ENCODE measurements around the gene GID8. TPM values are rescaled to one million over a fixed set of nuclear protein-coding genes. Genes with fewer than 3 reads are reported as not detected.
A peak's percentile ranks its signal among the peaks of the same experiment; 100 is the strongest.

GID8 gene
- total and polyA plus RNA-seq, 2 of the 13 experiments (the other 11 are each of a cell fraction or from before 2014, with no cell fraction given), result 39.6 to 59.8 TPM

GRCh38 chr20:62900052-62900691 is 37.8 kb upstream of the GID8 start (continued):
- TF ChIP-seq ZNF414 (CRISPR knock-in tag; IDR thresholded peaks at IDR 0.05) (peak; percentile 83; the same call in 1 of the 2 replicates), ZNF296 (CRISPR knock-in tag; conservative IDR thresholded peaks at IDR 0.05) (no peak; the same call in 1 of the 2 replicates), ZNF883 (CRISPR knock-in tag; IDR thresholded peaks at IDR 0.05; ENCODE audit: not compliant biosample characterization) (no peak), BRD4 (CRISPR knock-in tag; IDR thresholded peaks at IDR 0.05) (peak; percentile 61; the same call in 1 of the 2 replicates), ATM (IDR thresholded peaks at IDR 0.05; ENCODE audit: borderline replicate concordance) (no peak), THRA (CRISPR knock-in tag; IDR thresholded peaks at IDR 0.05; ENCODE audit: borderline replicate concordance) (peak; percentile 82), MEIS1 (CRISPR knock-in tag; IDR thresholded peaks at IDR 0.05; ENCODE audit: borderline replicate concordance) (no peak), CSRNP2 (CRISPR knock-in tag; conservative IDR thresholded peaks at IDR 0.05; ENCODE audit: low read depth) (no peak), ZNF335 (CRISPR knock-in tag; IDR thresholded peaks at IDR 0.05) (no peak), RBFOX2 (IDR thresholded peaks at IDR 0.05; ENCODE audit: low read depth, low read length) (no peak), MTF2 (CRISPR knock-in tag; IDR thresholded peaks at IDR 0.05; ENCODE audit: borderline replicate concordance) (0 out of 2 replicates have a peak, but pooled peaks have one; percentile 12), NFE2L1 (CRISPR knock-in tag; IDR thresholded peaks at IDR 0.05; ENCODE audit: borderline replicate concordance) (no peak), KLF15 (CRISPR knock-in tag; IDR thresholded peaks at IDR 0.05; ENCODE audit: borderline replicate concordance) (peak; percentile 92), TCF12 (IDR thresholded peaks at IDR 0.05) (no peak), TCF12 (CRISPR knock-in tag; IDR thresholded peaks at IDR 0.05) (peak; percentile 58; the same call in 1 of the 2 replicates), ZNF18 (CRISPR knock-in tag; IDR thresholded peaks at IDR 0.05; ENCODE audit: insufficient replicate concordance) (peak; percentile 22), E2F2 (CRISPR knock-in tag; IDR thresholded peaks at IDR 0.05; ENCODE audit: borderline replicate concordance) (peak; percentile 81), ZSCAN5A (CRISPR knock-in tag; IDR thresholded peaks at IDR 0.05; ENCODE audit: borderline replicate concordance) (no peak), ZNF432 (CRISPR knock-in tag; IDR thresholded peaks at IDR 0.05; ENCODE audit: borderline replicate concordance) (no peak), NCOA1 (CRISPR knock-in tag; IDR thresholded peaks at IDR 0.05) (no peak), ZNF30 (CRISPR knock-in tag; IDR thresholded peaks at IDR 0.05) (no peak)
